Measurements from ENCODE around the gene NMT1. TPM values are rescaled to one million over a fixed set of nuclear protein-coding genes. Genes with fewer than 3 reads are reported as not detected.

NMT1 gene
- total RNA-seq, 1 experiment from 2014 or later: 152 TPM

GRCh38 chr17:45060797-45061605, at the start of gene NMT1 (continued):
- no peak for TF ChIP-seq ZBTB43 (CRISPR knock-in tag; IDR thresholded peaks at IDR 0.05)
- no peak for TF ChIP-seq TCF7 (CRISPR knock-in tag; IDR thresholded peaks at IDR 0.05; ENCODE audit: low read depth)
- TF ChIP-seq CREM (CRISPR knock-in tag; IDR thresholded peaks at IDR 0.05): 0 out of 2 replicates have a peak, but pooled peaks have one; percentile 40
- no peak for TF ChIP-seq USF1 (CRISPR knock-in tag; IDR thresholded peaks at IDR 0.05)
- TF ChIP-seq GTF2I (CRISPR knock-in tag; conservative IDR thresholded peaks at IDR 0.05): no peak
- no peak for TF ChIP-seq E2F5 (CRISPR knock-in tag; IDR thresholded peaks at IDR 0.05)
- TF ChIP-seq RORB (CRISPR knock-in tag; IDR thresholded peaks at IDR 0.05): no peak
- peak; percentile 81 for TF ChIP-seq NFE2L1 (CRISPR knock-in tag; IDR thresholded peaks at IDR 0.05)
- TF ChIP-seq PRDM15 (CRISPR knock-in tag; IDR thresholded peaks at IDR 0.05): peak; percentile 59; the same call in 1 of the 2 replicates
- TF ChIP-seq USF2 (CRISPR knock-in tag; IDR thresholded peaks at IDR 0.05): peak; percentile 62
- no peak for TF ChIP-seq IRF2 (CRISPR knock-in tag; IDR thresholded peaks at IDR 0.05; ENCODE audit: borderline replicate concordance, low read depth)
- TF ChIP-seq MYBL2 (CRISPR knock-in tag; IDR thresholded peaks at IDR 0.05): no peak
- no peak for TF ChIP-seq ZNF416 (CRISPR knock-in tag; IDR thresholded peaks at IDR 0.05)
- no peak; the same call in 1 of the 2 replicates for TF ChIP-seq HMGXB4 (CRISPR knock-in tag; IDR thresholded peaks at IDR 0.05)
- TF ChIP-seq FOXK1 (CRISPR knock-in tag; IDR thresholded peaks at IDR 0.05): peak; percentile 35; the same call in 1 of the 2 replicates
- no peak for TF ChIP-seq CREB1 (CRISPR knock-in tag; IDR thresholded peaks at IDR 0.05)
- TF ChIP-seq FOXP1 (CRISPR knock-in tag; IDR thresholded peaks at IDR 0.05; ENCODE audit: borderline replicate concordance): 0 out of 2 replicates have a peak, but pooled peaks have one; percentile 18
- no peak for TF ChIP-seq IRF1 (CRISPR knock-in tag; IDR thresholded peaks at IDR 0.05)
- TF ChIP-seq JAZF1 (CRISPR knock-in tag; IDR thresholded peaks at IDR 0.05): no peak
- TF ChIP-seq PRRX2 (CRISPR knock-in tag; IDR thresholded peaks at IDR 0.05): no peak
- TF ChIP-seq TEAD1 (CRISPR knock-in tag; IDR thresholded peaks at IDR 0.05): no peak
- no peak for TF ChIP-seq ATF6 (CRISPR knock-in tag; IDR thresholded peaks at IDR 0.05)
- TF ChIP-seq KAT7 (CRISPR knock-in tag; IDR thresholded peaks at IDR 0.05; ENCODE audit: borderline replicate concordance): no peak
- peak; percentile 87 for TF ChIP-seq NFYB (CRISPR knock-in tag; conservative IDR thresholded peaks at IDR 0.05; ENCODE audit: low read depth)
- no peak for TF ChIP-seq CDX4 (CRISPR knock-in tag; IDR thresholded peaks at IDR 0.05; ENCODE audit: borderline replicate concordance)
- TF ChIP-seq SMAD4 (CRISPR knock-in tag; IDR thresholded peaks at IDR 0.05): no peak
- TF ChIP-seq SMAD3 (CRISPR knock-in tag; IDR thresholded peaks at IDR 0.05; ENCODE audit: borderline replicate concordance): no peak
